ENCODE results near the gene CCDC82.

CCDC82 gene

GRCh38 chr11:96306933-96307775, 82.6 kb downstream of the CCDC82 start:
- DNase-seq (ENCODE audit: low spot score), result peak; percentile 100

- DNase-seq (ENCODE audit: low spot score), result no peak
Observed at GRCh38 chr11:96306600-96306932, 83.1 kb downstream of the CCDC82 start.

- DNase-seq (ENCODE audit: low spot score), result no peak
Observed at GRCh38 chr11:96306071-96306470, 83.6 kb downstream of the CCDC82 start.

- DNase-seq (ENCODE audit: low spot score), result no peak
Observed at GRCh38 chr11:96303980-96304379, 85.7 kb downstream of the CCDC82 start.

- DNase-seq (ENCODE audit: low spot score), result peak; percentile 65
Observed at GRCh38 chr11:96303064-96303463, 86.6 kb downstream of the CCDC82 start.
